Esophagus muscularis mucosa (tissue), 4 donors: ENCODE measurements around the gene ELAVL1. TPM values are rescaled to one million over a fixed set of nuclear protein-coding genes. Genes with fewer than 3 reads are reported as not detected.

Source experiments
- DNase-seq: peaks from one replicate; pipeline ENCODE4 v3.0.0-alpha.2; 2017; ENCODE audit errors: extremely low spot score
- H3K27ac ChIP-seq, 4 donors: fragments of 200-600 bp; sonication (generic); replicated peaks in 1 of 4; 1 replicate in 3 of 4; 2 replicates in 1 of 4; pipeline ENCODE4 v1.5.1; 2016 to 2019; ENCODE audit warnings: mild to moderate bottlenecking in 1 of 4
- H3K27me3 ChIP-seq, 4 donors: fragments of 200-600 bp; sonication (generic); one replicate each; pipeline versions ENCODE4 v1.5.1 to v1.6.0; 2016 to 2019
- H3K36me3 ChIP-seq, 4 donors: fragments of 200-600 bp; sonication (generic); one replicate each; pipeline ENCODE4 v1.5.1; 2016 to 2019
- H3K4me1 ChIP-seq, 4 donors: fragments of 200-600 bp; sonication (generic); one replicate each; pipeline ENCODE4 v1.5.1; 2016 to 2019
- H3K4me3 ChIP-seq, 4 donors: fragments of 200-600 bp; sonication (generic); 1 replicate in 2 of 4; 2 replicates in 2 of 4; pipeline ENCODE4 v1.5.1; 2016 to 2019; ENCODE audit warnings: mild to moderate bottlenecking in 4 of 4, moderate library complexity in 1 of 4
- H3K9me3 ChIP-seq, 4 donors: fragments of 200-600 bp; sonication (generic); 1 replicate in 3 of 4; 2 replicates in 1 of 4; pipeline ENCODE4 v1.5.1; 2016 to 2019
- EP300 ChIP-seq: sonication (generic); formaldehyde crosslinking; IDR thresholded peaks from one replicate; pipeline ENCODE4 v1.6.1; 2017; ENCODE audit warnings: antibody characterized with exemption
- POLR2A ChIP-seq: fragments of 450-650 bp; IDR thresholded peaks from one replicate; pipeline ENCODE4 v1.6.1; 2017; ENCODE audit warnings: antibody characterized with exemption, moderate library complexity, mild to moderate bottlenecking, low read depth
- POLR2AphosphoS5 ChIP-seq, 2 donors: sonication (generic); formaldehyde crosslinking; IDR thresholded peaks; one replicate each; pipeline ENCODE4 v1.6.1; 2017; ENCODE audit warnings: antibody characterized with exemption in 2 of 2
- WGBS: methylation state at CpG from one replicate; pipeline ENCODE4 v1.1.5; 2018; 5-methylcytosine and 5-hydroxymethylcytosine counted together
- intact Hi-C: fragments of 100-400 bp; cut with DNase I; formaldehyde crosslinking; loops from one replicate; pipeline ENCODE4 v1.15.1; 2023
- total RNA-seq, 4 donors: library from RNA; depleted of rRNA; stranded (reverse); fragments of >200 nt; gene quantifications; one replicate each; pipeline versions ENCODE4 v1.1.0 to v1.2.1, GENCODE V29; 2016
- TF ChIP-seq, protein P1 (sequence below), 3 experiments: fragments of 200-600 bp in 2 of 3; fragments of 450-650 bp in 1 of 3; sonication (generic) in 2 of 3; IDR thresholded peaks; one replicate each; pipeline ENCODE4 v1.5.1; 2017 to 2019; ENCODE audit warnings: antibody characterized with exemption in 3 of 3, mild to moderate bottlenecking in 2 of 3, moderate library complexity in 1 of 3

ELAVL1 gene
- total RNA-seq, 4 donors from 2014 or later = 27.0 to 49.1 (median 38.3) TPM

DNA sequence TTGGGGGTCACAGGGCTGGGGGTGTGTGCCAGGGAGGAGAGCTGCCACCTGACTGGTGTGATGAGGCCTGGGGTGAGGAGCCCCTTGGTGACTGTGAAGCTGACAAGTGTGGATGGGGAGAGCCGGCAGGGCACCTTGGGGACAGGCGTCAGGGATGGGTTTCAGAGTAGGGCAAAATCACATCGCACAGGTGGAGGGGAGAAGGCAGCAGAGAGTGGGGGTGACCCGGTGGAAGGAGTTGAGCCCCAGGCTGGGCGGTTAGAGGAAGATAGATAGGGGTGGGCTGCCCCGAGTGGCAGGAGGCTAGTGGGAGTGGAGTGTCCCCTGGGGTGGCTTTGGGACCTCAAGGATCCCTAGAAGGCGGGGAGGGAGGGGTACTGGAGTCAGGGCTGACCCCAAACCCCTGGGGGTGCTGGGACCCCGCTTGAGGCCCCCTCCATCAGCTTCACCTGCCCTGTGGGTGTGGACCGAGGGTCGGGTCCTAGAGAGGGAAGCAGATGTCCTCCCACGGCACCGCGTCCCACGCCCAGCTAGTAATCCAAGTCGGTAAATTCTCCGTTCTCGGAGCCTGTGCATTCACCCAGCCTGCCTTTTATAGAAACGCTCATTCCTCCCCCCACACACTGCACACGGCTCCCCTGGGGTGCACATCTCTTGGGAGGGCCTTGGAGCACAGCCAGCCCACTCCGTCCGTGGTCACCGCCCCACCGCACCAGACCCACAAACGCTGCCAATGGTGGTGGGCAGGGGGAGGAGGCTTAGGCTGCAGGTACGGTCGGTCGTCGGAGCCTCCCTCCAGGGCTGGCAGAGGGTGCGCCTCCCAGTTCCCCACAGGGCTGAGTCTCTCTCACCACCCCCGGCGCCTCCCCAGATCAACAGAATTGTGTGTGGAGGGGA lies 81.9 kb downstream of the ELAVL1 start:
- H3K4me3 ChIP-seq = peak overlapping the region; percentile 68 to 81 (median 71)
- DNase-seq = no peak
- TF ChIP-seq, protein P1, sequence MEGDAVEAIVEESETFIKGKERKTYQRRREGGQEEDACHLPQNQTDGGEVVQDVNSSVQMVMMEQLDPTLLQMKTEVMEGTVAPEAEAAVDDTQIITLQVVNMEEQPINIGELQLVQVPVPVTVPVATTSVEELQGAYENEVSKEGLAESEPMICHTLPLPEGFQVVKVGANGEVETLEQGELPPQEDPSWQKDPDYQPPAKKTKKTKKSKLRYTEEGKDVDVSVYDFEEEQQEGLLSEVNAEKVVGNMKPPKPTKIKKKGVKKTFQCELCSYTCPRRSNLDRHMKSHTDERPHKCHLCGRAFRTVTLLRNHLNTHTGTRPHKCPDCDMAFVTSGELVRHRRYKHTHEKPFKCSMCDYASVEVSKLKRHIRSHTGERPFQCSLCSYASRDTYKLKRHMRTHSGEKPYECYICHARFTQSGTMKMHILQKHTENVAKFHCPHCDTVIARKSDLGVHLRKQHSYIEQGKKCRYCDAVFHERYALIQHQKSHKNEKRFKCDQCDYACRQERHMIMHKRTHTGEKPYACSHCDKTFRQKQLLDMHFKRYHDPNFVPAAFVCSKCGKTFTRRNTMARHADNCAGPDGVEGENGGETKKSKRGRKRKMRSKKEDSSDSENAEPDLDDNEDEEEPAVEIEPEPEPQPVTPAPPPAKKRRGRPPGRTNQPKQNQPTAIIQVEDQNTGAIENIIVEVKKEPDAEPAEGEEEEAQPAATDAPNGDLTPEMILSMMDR (IDR thresholded peaks at IDR 0.05) = no peak
- peak; percentile 35 to 42 for TF ChIP-seq POLR2AphosphoS5 (IDR thresholded peaks at IDR 0.05)
- H3K27ac ChIP-seq = peak overlapping the region; percentile 91 to 96 (median 94)
- WGBS = 62% methylated on average over 24 of the region's 31 CpGs
- peaks cover 47 to 93% (median 89%) of the 10 kb centered on the region in 4 donors for H3K4me1 ChIP-seq
- peaks cover 0 to 13% (median 2%) of the 10 kb centered on the region in 4 donors for H3K27me3 ChIP-seq
- peaks cover 9 to 23% (median 18%) of the 10 kb centered on the region in 4 donors for H3K36me3 ChIP-seq
- intact Hi-C loops = no loop called here
- no peaks in the 10 kb centered on the region for H3K9me3 ChIP-seq

DNA sequence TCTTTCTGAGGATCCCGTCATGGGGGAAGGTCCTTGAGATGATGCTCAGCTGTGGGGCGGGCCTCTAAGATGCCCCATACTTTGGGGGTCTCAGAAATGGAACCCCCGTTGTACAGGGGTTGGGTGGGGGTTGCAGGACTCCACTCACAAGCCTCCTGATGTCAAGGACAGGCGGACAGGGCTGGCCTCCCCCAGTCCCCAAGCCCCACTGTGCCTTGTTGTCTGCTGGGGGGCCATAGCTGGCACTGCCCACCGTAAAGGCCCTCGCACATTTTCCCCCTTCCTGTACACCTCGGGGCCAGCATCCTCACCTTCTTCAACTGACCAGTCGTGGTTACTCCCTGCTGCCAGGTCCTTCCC lies 82.6 kb downstream of the ELAVL1 start:
- Histone ChIP-seq H3K9me3 (no peaks in the 10 kb centered on the region), H3K27ac (peak overlapping the region; percentile 91 to 96 (median 94)), H3K4me3 (no peak overlapping the region), H3K36me3 (peaks cover 9 to 23% (median 18%) of the 10 kb centered on the region in 4 donors), H3K27me3 (peaks cover 0 to 20% (median 7%) of the 10 kb centered on the region in 4 donors), H3K4me1 (peaks cover 44 to 93% (median 89%) of the 10 kb centered on the region in 4 donors)
- intact Hi-C loops = no loop called here
- DNase-seq = no peak
- 89% methylated on average over 5 of the region's 8 CpGs for WGBS
- TF ChIP-seq POLR2A (no peak), EP300 (no peak), POLR2AphosphoS5 (IDR thresholded peaks at IDR 0.05) (no peak)
- TF ChIP-seq, protein P1 (IDR thresholded peaks at IDR 0.05) = no peak

DNA sequence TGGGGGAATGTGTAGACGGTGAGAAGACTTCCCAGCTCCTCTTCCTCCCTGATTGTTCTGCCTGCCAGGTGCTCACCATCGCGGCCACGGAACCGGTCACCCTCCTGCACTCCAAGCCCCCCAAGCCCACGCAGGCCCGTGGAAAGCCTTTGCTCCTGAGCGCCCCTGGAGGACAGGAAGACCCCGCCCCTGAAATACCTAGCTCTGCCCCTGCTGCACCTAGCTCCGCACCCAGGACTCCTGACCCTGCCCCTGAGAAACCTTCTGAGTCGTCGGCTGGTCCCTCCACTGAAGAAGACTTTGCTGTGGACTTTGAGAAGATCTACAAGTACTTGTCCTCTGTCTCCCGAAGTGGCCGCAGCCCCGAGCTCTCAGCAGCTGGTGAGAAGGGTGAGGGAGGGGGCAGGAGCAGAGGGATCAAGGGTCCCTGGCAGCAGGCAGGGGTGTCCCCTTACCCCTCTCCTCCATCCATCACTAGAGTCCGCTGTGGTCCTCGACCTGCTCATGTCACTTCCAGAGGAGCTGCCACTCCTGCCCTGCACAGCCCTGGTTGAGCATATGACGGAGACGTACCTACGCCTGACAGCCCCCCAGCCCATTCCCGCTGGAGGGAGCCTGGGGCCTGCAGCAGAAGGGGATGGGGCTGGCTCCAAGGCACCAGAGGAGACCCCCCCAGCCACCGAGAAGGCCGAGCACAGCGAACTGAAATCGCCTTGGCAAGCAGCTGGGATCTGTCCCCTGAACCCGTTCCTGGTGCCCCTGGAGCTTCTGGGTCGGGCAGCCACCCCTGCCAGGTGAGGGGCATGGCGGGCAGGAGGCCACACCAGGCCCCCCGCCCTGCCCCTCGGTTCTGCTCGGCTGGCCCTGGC lies 83.2 kb downstream of the ELAVL1 start:
- H3K4me3 ChIP-seq = peak overlapping the region; percentile 76 to 93 (median 80)
- TF ChIP-seq, protein P1 (IDR thresholded peaks at IDR 0.05) = no peak
- TF ChIP-seq EP300 (no peak), POLR2AphosphoS5 (IDR thresholded peaks at IDR 0.05) (no peak), POLR2A (no peak)
- DNase-seq = no peak
- peaks cover 5 to 27% (median 13%) of the 10 kb centered on the region in 4 donors for H3K27me3 ChIP-seq
- WGBS = 82% methylated on average over 28 of the region's 31 CpGs
- no peaks in the 10 kb centered on the region for H3K9me3 ChIP-seq
- H3K4me1 ChIP-seq = peaks cover 46 to 93% (median 89%) of the 10 kb centered on the region in 4 donors
- intact Hi-C loops = no loop called here
- H3K27ac ChIP-seq = peak overlapping the region; percentile 91 to 96 (median 94)
- H3K36me3 ChIP-seq = peaks cover 9 to 23% (median 18%) of the 10 kb centered on the region in 4 donors

DNA sequence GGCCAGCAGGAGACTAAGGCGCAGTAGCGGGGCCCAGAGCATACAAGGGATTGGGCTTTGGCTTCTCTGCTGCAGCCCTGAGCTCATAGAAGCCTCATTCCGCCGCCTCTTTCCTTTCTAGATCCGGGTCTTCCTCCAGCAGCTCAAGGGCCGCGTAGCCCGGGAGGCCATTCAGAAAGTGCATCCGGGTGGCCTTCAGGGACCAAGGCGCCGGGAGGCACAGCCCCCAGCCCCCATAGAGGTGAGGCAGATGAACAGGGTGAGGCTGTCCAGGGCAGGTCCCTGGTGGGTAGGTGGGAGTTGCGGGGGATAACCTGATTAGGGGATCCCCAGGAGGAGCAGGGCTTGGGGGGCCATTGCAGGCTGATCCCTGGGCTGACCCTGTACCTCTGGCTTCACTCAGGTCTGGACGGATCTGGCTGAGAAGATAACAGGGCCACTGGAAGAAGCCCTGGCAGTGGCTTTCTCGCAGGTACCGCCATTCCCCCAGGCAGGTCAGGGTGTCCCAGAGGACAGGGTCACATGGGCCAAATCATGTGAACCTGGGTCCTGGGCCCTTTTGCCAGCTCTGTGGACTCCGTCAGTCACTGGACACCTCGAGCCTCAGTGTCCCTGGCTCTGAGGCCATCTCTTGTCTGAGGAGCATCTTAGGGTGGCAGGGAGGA lies 84.0 kb downstream of the ELAVL1 start:
- intact Hi-C loops = no loop called here
- H3K9me3 ChIP-seq = no peaks in the 10 kb centered on the region
- WGBS = 37% methylated on average over 15 of the region's 17 CpGs
- DNase-seq = no peak
- peak overlapping the region; percentile 91 to 96 (median 94) for H3K27ac ChIP-seq
- TF ChIP-seq EP300 = no peak
- no peak for TF ChIP-seq POLR2A
- TF ChIP-seq, protein P1 (IDR thresholded peaks at IDR 0.05) = no peak
- TF ChIP-seq POLR2AphosphoS5 (IDR thresholded peaks at IDR 0.05) = no peak
- H3K27me3 ChIP-seq = peaks cover 6 to 34% (median 16%) of the 10 kb centered on the region in 4 donors
- H3K4me3 ChIP-seq = peak overlapping the region; percentile 76 to 93 (median 80)
- peaks cover 9 to 19% (median 16%) of the 10 kb centered on the region in 4 donors for H3K36me3 ChIP-seq
- H3K4me1 ChIP-seq = peaks cover 46 to 93% (median 89%) of the 10 kb centered on the region in 4 donors
